Neural progenitor cell (in vitro differentiated cells): ENCODE measurements around the gene C1orf216.

ENCODE experiments used
- CTCF ChIP-seq: fragments of 200-600 bp; sonication (generic); IDR thresholded peaks from 2 replicates; pipeline ENCODE4 v1.5.1; 2017; ENCODE audit warnings: antibody characterized with exemption, mild to moderate bottlenecking
- EZH2 ChIP-seq: fragments of 200-600 bp; sonication (generic); IDR thresholded peaks from 2 replicates; pipeline ENCODE4 v1.6.1; 2017; ENCODE audit warnings: antibody characterized with exemption, mild to moderate bottlenecking, moderate library complexity

- TF ChIP-seq CTCF (no peak), EZH2 (no peak)
These were observed 44.6 kb downstream of the C1orf216 start for GRCh38 chr1:35674111-35674510.
